ENCODE measurements around the gene ZNF493.
A peak's percentile ranks its signal among the peaks of the same experiment; 100 is the strongest.

The ZNF493 gene

GRCh38 chr19:21396893-21397572 is at the start of gene ZNF493:
Gene ZNF493 (plus strand): TSS chr19:21397133. CDS start chr19:21397238, 105 bp downstream.
- DNase-seq, result peak; percentile 95

- no peak for DNase-seq
Observed at GRCh38 chr19:21352830-21353229, 44.1 kb upstream of the ZNF493 start.

- DNase-seq, result peak; percentile 96
Observed at GRCh38 chr19:21358768-21359451, 38.0 kb upstream of the ZNF493 start, which contains the start of gene ZNF738. Gene ZNF738 (plus strand): TSS chr19:21359000. CDS start chr19:21359141, 141 bp downstream.

- DNase-seq, result no peak
Observed at GRCh38 chr19:21362291-21362690, 34.6 kb upstream of the ZNF493 start.

GRCh38 chr19:21383980-21384582 is 12.9 kb upstream of the ZNF493 start:
- DNase-seq, result no peak

GRCh38 chr19:21396121-21396520 is 812 bp upstream of the ZNF493 start:
- DNase-seq, result no peak

GRCh38 chr19:21398851-21399250 is 1.9 kb downstream of the ZNF493 start:
- peak; percentile 0 for DNase-seq

- no peak for DNase-seq
Observed at GRCh38 chr19:21402303-21402985, 5.5 kb downstream of the ZNF493 start.

- no peak for DNase-seq
Observed at GRCh38 chr19:21410166-21410565, 13.2 kb downstream of the ZNF493 start.

- no peak for DNase-seq
Observed at GRCh38 chr19:21422244-21422643, 25.3 kb downstream of the ZNF493 start.

GRCh38 chr19:21423057-21424041 is 26.4 kb downstream of the ZNF493 start:
- DNase-seq, result no peak

GRCh38 chr19:21430675-21431074 is 33.7 kb downstream of the ZNF493 start:
- no peak for DNase-seq

- DNase-seq, result no peak
Observed at GRCh38 chr19:21432590-21432989, 35.7 kb downstream of the ZNF493 start.

GRCh38 chr19:21434516-21434915 is 37.6 kb downstream of the ZNF493 start:
- no peak for DNase-seq

- DNase-seq, result no peak
Observed at GRCh38 chr19:21434967-21435544, 38.1 kb downstream of the ZNF493 start.

GRCh38 chr19:21439201-21439751 is 42.3 kb downstream of the ZNF493 start:
- DNase-seq, result no peak

GRCh38 chr19:21440321-21440720 is 43.4 kb downstream of the ZNF493 start:
- no peak for DNase-seq

GRCh38 chr19:21451187-21451586 is 54.3 kb downstream of the ZNF493 start:
- no peak for DNase-seq

GRCh38 chr19:21454901-21455300 is 58.0 kb downstream of the ZNF493 start:
- DNase-seq, result no peak

GRCh38 chr19:21460686-21461085 is 63.8 kb downstream of the ZNF493 start:
- no peak for DNase-seq

GRCh38 chr19:21462540-21462939 is 65.6 kb downstream of the ZNF493 start:
- DNase-seq, result no peak
